GM19324 (cell line): ENCODE data around the gene FGFBP1.

ENCODE experiments used
- ATAC-seq: cut with Tn5 transposase; IDR thresholded peaks from one replicate; pipeline ENCODE4 v1.9.1; 2021; ENCODE audit warnings: mild to moderate bottlenecking, moderate library complexity; ENCODE audit not compliant: unreplicated experiment, low FRiP score

Gene FGFBP1

GRCh38 chr4:15938640-15939039, at the start of gene FGFBP1:
FGFBP1 (minus strand) TSS chr4:15938740; CDS start chr4:15936632, 2,108 bp downstream.
- no peak for ATAC-seq

GRCh38 chr4:15988222-15988621, 49.7 kb upstream of the FGFBP1 start:
- ATAC-seq: no peak

GRCh38 chr4:15986907-15987306, 48.4 kb upstream of the FGFBP1 start:
- no peak for ATAC-seq

DNA sequence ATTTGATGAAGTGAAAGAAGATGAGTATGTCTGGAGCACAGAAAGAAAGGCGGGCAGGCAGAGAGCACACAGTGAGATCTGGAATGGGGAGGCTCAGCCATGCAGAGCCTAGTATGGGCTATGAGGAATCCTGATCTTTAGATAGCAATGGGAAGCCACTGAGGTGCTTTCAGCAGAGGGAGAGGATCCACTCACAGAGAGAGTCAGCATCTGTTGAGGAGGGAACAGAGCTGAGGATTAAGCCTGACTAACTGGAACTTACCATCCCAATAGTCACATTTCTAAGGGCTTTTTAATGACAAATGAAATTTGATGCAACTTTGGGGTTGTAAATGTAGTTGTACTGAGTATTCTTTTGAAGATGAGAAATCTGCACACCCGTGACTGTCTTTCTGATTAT, 45.1 kb upstream of the FGFBP1 start:
- ATAC-seq: no peak

- no peak for ATAC-seq
Observed at GRCh38 chr4:15982842-15983524, 44.4 kb upstream of the FGFBP1 start.

GRCh38 chr4:15976456-15977447, 38.2 kb upstream of the FGFBP1 start:
- no peak for ATAC-seq

- ATAC-seq: no peak
Observed at GRCh38 chr4:15971068-15971801, 32.7 kb upstream of the FGFBP1 start.

DNA sequence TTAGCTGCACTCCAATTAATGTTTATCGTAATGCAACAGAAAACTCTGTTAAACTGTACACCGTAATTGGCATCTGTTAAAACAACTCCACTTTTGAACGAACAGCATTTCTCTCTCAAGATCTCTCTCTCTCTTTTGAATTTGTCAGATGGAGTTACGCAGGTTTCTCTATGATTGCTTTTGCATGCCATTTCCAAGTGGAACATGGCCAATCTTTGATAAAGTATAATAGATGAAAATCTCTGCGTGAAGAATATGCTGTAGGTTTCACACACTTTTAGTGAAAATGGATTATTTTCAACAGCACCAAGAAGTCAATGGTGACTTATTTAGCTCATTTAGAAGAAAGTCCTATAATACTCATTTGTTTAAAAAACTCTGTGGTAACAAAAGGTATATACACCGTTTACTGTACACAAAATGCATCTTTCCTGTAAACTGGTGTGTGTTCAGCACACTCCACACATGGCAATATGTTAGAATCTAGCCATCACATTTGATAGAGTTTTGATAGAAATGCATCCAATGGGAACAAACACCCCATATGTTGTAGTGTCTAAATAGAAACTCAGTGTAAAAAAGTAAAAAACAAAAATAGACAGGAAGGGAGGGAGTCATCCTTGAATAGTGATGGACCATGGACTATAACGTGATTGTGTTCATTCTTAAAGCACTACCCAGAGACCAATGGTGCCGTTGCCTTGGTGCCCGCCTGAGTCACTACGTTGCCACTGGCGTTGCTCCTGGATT, 30.2 kb upstream of the FGFBP1 start:
- ATAC-seq: no peak

- ATAC-seq: no peak
Observed at GRCh38 chr4:15965325-15965724, 26.8 kb upstream of the FGFBP1 start.

DNA sequence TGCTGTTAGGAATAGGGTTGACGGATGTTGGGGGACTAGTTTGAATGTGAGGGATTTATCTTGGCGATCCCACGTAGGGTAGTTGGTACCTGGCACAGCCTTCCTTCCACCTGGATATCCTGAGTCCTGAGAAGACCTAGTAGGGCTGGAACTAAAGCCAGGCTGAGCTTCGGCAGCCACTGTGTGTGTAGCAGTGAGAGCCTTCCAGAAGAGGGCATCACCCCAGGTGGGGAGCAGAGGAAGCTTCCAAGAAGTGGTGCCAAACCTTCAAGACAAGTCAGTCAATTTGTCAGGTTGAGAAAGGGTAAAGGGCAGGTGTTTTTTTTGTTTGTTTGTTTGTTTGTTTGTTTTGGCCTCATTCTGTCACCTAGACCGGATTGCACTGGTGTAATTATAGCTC, 25.6 kb upstream of the FGFBP1 start:
- ATAC-seq: no peak

DNA sequence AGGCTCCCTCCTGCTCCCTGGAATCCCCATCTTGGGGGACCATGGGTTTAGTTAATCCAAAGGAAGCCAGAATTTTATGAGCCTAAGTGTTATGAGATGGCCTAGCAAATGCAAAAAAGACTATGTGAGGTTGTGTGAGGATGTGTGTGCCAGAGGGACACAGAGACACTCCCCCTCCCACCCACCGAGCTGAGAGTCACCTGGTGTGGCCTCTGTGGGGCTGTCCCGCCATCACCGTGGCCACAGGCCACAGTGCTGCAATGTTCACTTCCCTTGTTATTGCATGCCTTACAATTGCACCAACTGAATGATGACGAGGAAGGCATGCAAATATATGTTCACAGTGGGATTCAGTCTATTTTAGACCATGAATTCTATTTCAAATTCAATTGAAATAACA, 25.0 kb upstream of the FGFBP1 start:
- no peak for ATAC-seq

- ATAC-seq: peak; percentile 51
Observed at GRCh38 chr4:15963001-15963451, 24.5 kb upstream of the FGFBP1 start, which contains the start of gene FGFBP2. FGFBP2 (minus strand) TSS chr4:15963175; CDS start chr4:15963129, 46 bp downstream.

GRCh38 chr4:15961781-15962510, 23.4 kb upstream of the FGFBP1 start:
- no peak for ATAC-seq

DNA sequence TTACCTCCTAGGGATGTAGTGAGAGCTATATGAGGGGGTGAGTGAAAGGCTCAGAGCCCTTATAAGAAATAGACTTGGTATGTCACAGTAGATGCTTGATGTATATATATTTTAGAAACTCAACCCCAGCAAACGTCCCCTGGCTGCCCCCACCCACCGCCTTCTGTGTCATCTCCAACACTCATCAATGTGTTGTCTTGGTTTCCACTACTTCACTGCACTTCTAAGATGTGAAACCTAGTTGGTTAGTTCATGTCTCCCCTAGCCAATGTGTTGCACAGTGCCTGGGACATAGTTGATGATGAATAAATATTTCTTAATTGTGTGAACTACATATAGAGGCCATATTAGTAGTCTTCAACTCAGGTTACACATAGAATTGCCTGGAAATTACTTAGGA, 20.0 kb upstream of the FGFBP1 start:
- no peak for ATAC-seq

DNA sequence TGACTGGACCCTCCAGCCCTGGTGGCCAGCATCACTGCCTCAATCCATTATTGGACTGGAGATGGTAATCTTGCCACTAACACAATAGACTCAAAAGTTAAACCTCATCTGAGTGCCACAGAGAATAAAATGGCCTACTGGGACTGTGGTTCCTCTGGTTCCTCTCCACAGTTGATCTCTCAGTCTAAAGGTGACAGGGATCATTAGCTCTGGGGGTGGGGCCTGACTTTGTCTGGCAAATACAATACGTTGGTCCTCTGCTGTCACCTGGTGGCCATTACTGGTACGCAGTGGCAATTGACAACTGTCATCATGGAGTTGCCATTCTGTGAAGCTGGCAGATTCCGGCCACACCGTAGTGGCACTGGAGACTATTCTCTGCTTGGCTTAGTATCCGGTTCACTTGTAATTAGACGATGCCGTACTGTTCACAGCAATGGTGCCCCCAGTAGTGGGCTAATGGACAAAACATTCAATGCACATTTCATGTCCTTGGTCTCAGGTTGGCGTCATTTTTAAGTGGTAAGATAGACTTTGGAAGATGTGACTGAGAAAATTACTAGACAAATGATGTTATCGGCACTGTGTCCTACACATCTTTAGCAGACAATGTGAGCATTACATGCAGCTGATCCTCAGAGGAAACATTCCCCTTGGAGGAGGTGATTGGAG, 17.8 kb upstream of the FGFBP1 start:
- peak; percentile 90 for ATAC-seq

GRCh38 chr4:15955670-15956069, 17.1 kb upstream of the FGFBP1 start:
- no peak for ATAC-seq

DNA sequence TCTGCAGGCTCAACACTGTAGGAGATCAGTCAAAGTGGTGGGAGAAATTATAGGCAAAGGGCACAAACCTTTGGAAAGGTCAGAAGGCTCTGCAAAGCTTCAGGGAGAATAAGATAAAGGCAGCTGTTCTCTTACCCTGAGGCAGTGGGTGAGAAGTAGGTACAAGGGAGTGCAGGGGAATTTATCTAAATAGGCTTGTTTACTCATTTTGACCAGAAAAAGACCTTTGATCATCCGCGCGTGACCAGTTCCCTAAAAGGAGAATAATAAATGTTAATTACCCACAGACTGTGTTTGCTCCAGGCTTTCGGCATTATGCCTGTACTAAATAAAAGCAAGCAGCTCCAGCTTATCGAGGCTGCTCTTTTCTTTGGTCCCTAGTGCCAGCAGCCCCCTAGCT, 15.1 kb upstream of the FGFBP1 start:
- no peak for ATAC-seq

- no peak for ATAC-seq
Observed at GRCh38 chr4:15951781-15952180, 13.2 kb upstream of the FGFBP1 start.

DNA sequence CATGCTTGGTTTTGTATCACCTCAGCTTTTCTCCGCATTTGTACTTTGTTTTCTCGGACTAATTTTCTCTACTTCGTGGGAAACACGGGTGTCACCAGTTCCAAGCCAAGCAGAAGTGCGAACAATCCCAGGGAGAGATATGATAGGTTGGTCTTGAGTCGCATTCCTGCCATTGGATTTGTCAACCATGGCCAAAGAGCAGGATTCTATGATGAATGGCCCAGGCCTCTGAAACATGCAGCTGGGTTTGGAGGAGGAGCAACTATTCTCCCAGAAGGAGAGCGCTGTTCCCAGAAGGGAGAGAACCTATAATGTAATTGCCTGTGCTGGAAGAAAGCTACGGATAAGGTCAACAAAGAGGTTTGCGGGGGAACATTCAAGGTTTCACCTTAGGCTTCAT, 10.3 kb upstream of the FGFBP1 start:
- no peak for ATAC-seq
